GM06990 (cell line): Measurements from ENCODE around the gene HCFC1.
"Not testable (repeated sequence)": the region's sequence is repeated elsewhere in the genome, so short reads cannot be mapped to it uniquely, and the experiment has no call there.

Experiments used
- DNase-seq: peaks from one replicate; pipeline ENCODE4 v3.0.0-alpha.2; 2011; ENCODE audit not compliant: insufficient read length; ENCODE audit errors: extremely low read depth
- H3K27me3 ChIP-seq: replicated peaks from 2 replicates; pipeline ENCODE4 v1.6.0; 2011; ENCODE audit warnings: low read length; ENCODE audit not compliant: control insufficient read depth, insufficient read depth
- H3K36me3 ChIP-seq: 2 replicates; pipeline ENCODE4 v1.5.1; 2011; ENCODE audit warnings: low read length; ENCODE audit not compliant: control insufficient read depth, insufficient read depth
- H3K4me3 ChIP-seq: replicated peaks from 2 replicates; pipeline ENCODE4 v1.5.1; 2011; ENCODE audit warnings: low read depth, mild to moderate bottlenecking, control low read depth, low read length
- TF ChIP-seq, protein P1 (sequence below): IDR thresholded peaks from 2 replicates; pipeline ENCODE4 v1.5.1; 2011; ENCODE audit warnings: low read length, control low read depth, mild to moderate bottlenecking, inconsistent platforms; ENCODE audit not compliant: insufficient read depth, poor library complexity, severe bottlenecking

Gene HCFC1

DNA sequence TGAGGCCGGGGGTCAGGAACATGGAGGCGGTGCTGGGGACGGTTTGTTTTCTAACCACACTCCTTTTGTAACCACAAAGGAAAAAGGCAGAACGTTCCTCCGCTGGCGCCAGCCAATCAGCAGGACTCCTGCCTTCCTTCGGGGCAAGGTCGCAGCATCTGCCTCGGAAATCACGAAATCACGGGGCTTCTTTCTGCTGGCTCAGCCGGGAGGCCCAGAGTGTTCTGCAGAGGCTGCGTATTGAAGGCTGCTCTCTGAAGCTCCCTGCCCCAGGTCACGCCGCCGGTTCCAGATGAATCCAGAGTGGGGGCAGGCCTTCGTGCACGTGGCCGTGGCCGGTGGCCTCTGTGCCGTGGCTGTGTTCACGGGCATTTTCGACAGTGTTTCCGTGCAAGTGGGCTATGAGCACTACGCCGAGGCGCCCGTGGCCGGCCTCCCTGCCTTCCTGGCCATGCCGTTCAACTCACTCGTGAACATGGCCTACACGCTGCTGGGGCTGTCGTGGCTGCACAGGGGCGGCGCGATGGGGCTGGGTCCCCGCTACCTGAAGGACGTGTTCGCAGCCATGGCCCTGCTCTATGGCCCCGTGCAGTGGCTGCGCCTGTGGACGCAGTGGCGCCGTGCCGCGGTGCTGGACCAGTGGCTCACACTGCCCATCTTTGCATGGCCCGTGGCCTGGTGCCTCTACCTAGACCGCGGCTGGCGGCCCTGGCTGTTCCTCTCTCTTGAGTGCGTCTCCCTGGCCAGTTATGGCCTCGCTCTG lies 10.3 kb upstream of the HCFC1 start:
- no peaks in the 10 kb centered on the region for H3K27me3 ChIP-seq
- no peak overlapping the region for H3K4me3 ChIP-seq
- DNase-seq: no peak
- no peaks in the 10 kb centered on the region for H3K36me3 ChIP-seq
- TF ChIP-seq, protein P1, sequence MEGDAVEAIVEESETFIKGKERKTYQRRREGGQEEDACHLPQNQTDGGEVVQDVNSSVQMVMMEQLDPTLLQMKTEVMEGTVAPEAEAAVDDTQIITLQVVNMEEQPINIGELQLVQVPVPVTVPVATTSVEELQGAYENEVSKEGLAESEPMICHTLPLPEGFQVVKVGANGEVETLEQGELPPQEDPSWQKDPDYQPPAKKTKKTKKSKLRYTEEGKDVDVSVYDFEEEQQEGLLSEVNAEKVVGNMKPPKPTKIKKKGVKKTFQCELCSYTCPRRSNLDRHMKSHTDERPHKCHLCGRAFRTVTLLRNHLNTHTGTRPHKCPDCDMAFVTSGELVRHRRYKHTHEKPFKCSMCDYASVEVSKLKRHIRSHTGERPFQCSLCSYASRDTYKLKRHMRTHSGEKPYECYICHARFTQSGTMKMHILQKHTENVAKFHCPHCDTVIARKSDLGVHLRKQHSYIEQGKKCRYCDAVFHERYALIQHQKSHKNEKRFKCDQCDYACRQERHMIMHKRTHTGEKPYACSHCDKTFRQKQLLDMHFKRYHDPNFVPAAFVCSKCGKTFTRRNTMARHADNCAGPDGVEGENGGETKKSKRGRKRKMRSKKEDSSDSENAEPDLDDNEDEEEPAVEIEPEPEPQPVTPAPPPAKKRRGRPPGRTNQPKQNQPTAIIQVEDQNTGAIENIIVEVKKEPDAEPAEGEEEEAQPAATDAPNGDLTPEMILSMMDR: no peak

DNA sequence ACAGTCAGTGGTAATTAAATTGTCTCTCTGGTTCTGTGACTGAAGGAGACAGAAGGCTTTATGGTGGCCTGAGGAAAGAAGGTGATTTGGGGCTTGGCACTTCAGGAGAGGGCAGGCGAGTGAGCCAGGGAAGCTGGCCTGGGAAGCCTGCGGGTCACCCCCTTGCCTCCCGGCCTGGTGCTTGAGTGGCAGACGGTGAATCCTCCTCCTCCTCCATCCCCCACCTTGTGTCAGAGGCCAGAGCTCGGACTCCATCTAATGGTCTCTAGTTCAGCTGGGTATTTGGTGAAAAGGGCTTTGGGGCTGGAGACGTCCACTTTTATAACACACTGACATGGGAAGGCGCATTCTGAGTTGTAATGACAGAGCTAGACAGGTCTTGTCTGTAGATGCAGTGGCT lies 9.6 kb upstream of the HCFC1 start:
- H3K27me3 ChIP-seq: no peaks in the 10 kb centered on the region

DNA sequence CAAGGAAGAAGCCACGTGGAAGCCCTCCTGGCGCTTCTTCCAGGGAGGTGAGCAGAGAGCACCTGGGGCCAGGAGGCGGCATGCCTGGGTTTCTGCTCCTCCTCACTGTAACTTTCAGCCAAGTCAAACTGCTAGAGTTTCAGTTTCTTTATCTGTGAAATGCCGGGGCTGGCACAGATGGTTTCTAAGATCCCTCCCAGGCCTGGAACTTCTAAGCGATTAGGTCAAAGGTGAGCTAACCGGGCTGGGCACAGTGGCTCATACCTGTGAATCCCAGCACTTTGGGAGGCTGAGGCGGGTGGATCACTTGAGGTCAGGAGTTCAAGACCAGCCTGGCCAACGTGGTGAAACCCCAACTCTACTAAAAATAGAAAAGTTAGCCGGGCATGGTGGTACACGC lies 8.8 kb upstream of the HCFC1 start:
- DNase-seq, H3K36me3 ChIP-seq, H3K27me3 ChIP-seq: not testable (repeated sequence)
- H3K4me3 ChIP-seq: peak overlapping the region; percentile 6; the same call in 1 of the 2 replicates

More for the DNA sequence above, 9.6 kb upstream of the HCFC1 start:
- no peak for DNase-seq
- Histone ChIP-seq H3K36me3 (no peaks in the 10 kb centered on the region), H3K4me3 (0 out of 2 replicates have a peak overlapping the region, but pooled peaks have one; percentile 3)
- TF ChIP-seq, protein P1: peak; percentile 4

DNA sequence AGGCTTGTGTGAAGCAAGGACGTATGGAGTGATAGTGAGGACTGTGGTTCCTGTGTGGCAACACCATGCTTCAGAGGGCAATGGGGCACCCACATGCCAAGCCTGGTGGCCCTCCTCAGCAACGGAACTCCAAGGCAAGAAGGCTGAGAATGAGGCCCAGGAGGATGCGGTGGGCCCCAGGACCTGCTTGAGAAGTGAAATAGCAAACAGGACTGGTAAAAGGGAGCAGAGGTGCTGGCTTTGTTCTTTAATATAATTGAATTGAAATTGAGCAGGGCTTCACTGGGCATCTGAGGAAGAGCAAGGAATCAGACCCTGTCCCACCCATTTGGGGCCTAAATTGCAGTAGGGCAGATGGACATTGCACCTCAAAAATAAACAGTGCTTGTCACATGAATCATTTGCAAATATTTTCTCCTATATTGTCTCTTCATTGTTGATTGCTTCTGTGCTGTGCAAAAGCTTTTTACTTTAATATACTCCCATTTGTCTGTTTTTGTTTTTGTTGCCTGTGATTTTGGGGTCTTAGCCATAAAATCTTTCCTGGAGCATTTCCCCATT lies 3.2 kb upstream of the HCFC1 start:
- H3K4me3 ChIP-seq: no peak overlapping the region

DNA sequence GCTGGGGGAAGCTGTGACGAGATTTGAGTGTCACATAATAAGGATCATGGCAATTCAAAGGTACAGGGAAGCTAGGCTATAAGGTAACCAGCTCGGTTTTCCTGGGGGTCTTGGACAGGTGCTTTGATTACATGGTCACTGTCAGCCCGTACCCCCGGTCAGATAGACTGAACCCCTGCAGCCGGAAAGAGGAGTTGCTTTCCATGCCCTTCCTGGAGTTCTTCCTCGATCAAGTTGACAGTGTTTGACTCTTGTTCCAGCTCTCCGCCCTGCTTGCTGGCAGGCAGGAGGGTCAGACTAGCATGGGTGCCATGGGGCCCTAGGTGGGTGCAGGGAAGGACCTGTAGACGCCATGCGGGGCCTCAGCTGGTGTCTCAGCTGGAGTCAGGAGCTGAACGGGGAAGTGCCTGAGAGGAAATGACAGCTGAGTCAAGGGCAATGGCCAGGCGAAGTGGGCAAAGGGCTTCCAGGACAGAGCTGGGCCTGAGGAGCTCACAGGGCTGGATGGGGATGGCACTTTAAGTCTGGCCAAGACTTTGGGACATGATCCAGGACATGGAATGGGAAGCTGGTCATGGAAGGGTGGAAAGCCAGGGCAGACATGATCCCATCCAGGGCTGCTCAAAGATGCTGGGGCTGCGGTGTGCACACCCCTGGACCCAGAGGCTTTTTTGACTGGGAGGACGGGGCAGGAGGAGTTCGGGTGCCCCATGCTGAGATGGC lies 2.5 kb upstream of the HCFC1 start:
- no peak for DNase-seq
- Histone ChIP-seq H3K4me3 (no peak overlapping the region; the same call in 1 of the 2 replicates), H3K27me3 (no peaks in the 10 kb centered on the region), H3K36me3 (no peaks in the 10 kb centered on the region)
- TF ChIP-seq, protein P1: no peak

More for the DNA sequence above, 3.2 kb upstream of the HCFC1 start:
- no peaks in the 10 kb centered on the region for H3K36me3 ChIP-seq
- no peaks in the 10 kb centered on the region for H3K27me3 ChIP-seq
- TF ChIP-seq, protein P1: no peak
- no peak for DNase-seq
